Osteoblast (primary cell): ENCODE measurements around the gene COL3A1. TPM values are rescaled to one million over a fixed set of nuclear protein-coding genes. Genes with fewer than 3 reads are reported as not detected.

Experiments used
- DNase-seq: peaks from one replicate; pipeline ENCODE4 v3.0.0; 2011; ENCODE audit warnings: low spot score, mixed read lengths; ENCODE audit not compliant: insufficient read length; ENCODE audit errors: missing footprints
- H2AFZ ChIP-seq: 2 replicates; pipeline ENCODE4 v1.6.0; 2011; ENCODE audit warnings: mild to moderate bottlenecking, low read length
- H3K27ac ChIP-seq: 2 replicates; pipeline ENCODE4 v1.5.1; 2011; ENCODE audit warnings: mild to moderate bottlenecking, low read depth, low read length, moderate library complexity
- H3K27me3 ChIP-seq: 2 replicates; pipeline ENCODE4 v1.6.0; 2012; ENCODE audit warnings: mild to moderate bottlenecking, control low read depth, inconsistent platforms, low read length, moderate library complexity; ENCODE audit not compliant: insufficient read depth
- H3K36me3 ChIP-seq: 2 replicates; pipeline ENCODE4 v1.5.1; 2011; ENCODE audit warnings: mild to moderate bottlenecking, low read length, control low read depth, moderate library complexity; ENCODE audit not compliant: insufficient read depth
- H3K4me1 ChIP-seq: 2 replicates; pipeline ENCODE4 v1.5.1; 2011; ENCODE audit warnings: mild to moderate bottlenecking, low read length, control low read depth, moderate library complexity; ENCODE audit not compliant: insufficient read depth
- H3K4me2 ChIP-seq: 2 replicates; pipeline ENCODE4 v1.6.0; 2011; ENCODE audit warnings: mild to moderate bottlenecking, low read length; ENCODE audit not compliant: insufficient read depth
- H3K4me3 ChIP-seq: fragments of 200-600 bp; sonication (generic); 3 replicates; pipeline ENCODE4 v1.5.1; 2012; ENCODE audit warnings: mild to moderate bottlenecking, low read length, inconsistent platforms; ENCODE audit not compliant: insufficient read depth
- H3K79me2 ChIP-seq: 2 replicates; pipeline ENCODE4 v1.6.0; 2012; ENCODE audit warnings: mild to moderate bottlenecking, low read length, control low read depth, inconsistent platforms; ENCODE audit not compliant: insufficient read depth
- H3K9me3 ChIP-seq: 2 replicates; pipeline ENCODE4 v1.5.1; 2011; ENCODE audit warnings: low read depth, low read length, control low read depth
- H4K20me1 ChIP-seq: 2 replicates; pipeline ENCODE4 v1.6.0; 2012; ENCODE audit warnings: mild to moderate bottlenecking, low read length, control low read depth; ENCODE audit not compliant: insufficient read depth
- total RNA-seq: library from RNA; depleted of rRNA; stranded (reverse); fragments of >200 nt; gene quantifications from 2 replicates; pipeline ENCODE4 v1.2.3, GENCODE V29; 2012
- TF ChIP-seq, protein P1 (sequence below): IDR thresholded peaks from 2 replicates; pipeline ENCODE4 v1.5.1; 2011; ENCODE audit warnings: mild to moderate bottlenecking, low read depth, low read length, moderate library complexity; ENCODE audit errors: extremely low read depth

The COL3A1 gene
- total RNA-seq, 1 donor, result 5,672 TPM

DNA sequence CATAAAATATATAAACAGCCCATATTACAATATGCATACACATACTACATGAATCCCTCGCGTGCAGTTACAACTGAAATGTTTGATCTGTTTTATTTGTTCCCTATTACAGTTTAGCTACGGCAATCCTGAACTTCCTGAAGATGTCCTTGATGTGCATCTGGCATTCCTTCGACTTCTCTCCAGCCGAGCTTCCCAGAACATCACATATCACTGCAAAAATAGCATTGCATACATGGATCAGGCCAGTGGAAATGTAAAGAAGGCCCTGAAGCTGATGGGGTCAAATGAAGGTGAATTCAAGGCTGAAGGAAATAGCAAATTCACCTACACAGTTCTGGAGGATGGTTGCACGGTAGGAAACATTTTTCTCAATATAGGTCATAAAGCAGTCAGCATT, 36.4 kb downstream of the COL3A1 start:
- peaks cover 2% of the 10 kb centered on the region for H3K4me1 ChIP-seq
- no peak overlapping the region for H3K4me3 ChIP-seq
- no peak overlapping the region for H3K4me2 ChIP-seq
- no peaks in the 10 kb centered on the region for H4K20me1 ChIP-seq
- no peaks in the 10 kb centered on the region for H3K27me3 ChIP-seq
- TF ChIP-seq, protein P1, sequence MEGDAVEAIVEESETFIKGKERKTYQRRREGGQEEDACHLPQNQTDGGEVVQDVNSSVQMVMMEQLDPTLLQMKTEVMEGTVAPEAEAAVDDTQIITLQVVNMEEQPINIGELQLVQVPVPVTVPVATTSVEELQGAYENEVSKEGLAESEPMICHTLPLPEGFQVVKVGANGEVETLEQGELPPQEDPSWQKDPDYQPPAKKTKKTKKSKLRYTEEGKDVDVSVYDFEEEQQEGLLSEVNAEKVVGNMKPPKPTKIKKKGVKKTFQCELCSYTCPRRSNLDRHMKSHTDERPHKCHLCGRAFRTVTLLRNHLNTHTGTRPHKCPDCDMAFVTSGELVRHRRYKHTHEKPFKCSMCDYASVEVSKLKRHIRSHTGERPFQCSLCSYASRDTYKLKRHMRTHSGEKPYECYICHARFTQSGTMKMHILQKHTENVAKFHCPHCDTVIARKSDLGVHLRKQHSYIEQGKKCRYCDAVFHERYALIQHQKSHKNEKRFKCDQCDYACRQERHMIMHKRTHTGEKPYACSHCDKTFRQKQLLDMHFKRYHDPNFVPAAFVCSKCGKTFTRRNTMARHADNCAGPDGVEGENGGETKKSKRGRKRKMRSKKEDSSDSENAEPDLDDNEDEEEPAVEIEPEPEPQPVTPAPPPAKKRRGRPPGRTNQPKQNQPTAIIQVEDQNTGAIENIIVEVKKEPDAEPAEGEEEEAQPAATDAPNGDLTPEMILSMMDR, result no peak
- no peaks in the 10 kb centered on the region for H3K9me3 ChIP-seq
- H3K27ac ChIP-seq, result no peak overlapping the region
- no peak overlapping the region for H2AFZ ChIP-seq
- no peak for DNase-seq
- H3K79me2 ChIP-seq, result no peaks in the 10 kb centered on the region
- H3K36me3 ChIP-seq, result peaks cover 67% of the 10 kb centered on the region

DNA sequence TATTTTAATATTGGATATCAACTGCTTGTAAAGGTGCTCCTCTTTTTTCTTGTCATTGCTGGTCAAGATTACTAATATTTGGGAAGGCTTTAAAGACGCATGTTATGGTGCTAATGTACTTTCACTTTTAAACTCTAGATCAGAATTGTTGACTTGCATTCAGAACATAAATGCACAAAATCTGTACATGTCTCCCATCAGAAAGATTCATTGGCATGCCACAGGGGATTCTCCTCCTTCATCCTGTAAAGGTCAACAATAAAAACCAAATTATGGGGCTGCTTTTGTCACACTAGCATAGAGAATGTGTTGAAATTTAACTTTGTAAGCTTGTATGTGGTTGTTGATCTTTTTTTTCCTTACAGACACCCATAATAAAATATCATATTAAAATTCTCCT, 38.2 kb downstream of the COL3A1 start:
- no peak overlapping the region for H3K27ac ChIP-seq
- peaks cover 50% of the 10 kb centered on the region for H3K36me3 ChIP-seq
- H2AFZ ChIP-seq, result no peak overlapping the region
- no peaks in the 10 kb centered on the region for H3K9me3 ChIP-seq
- no peaks in the 10 kb centered on the region for H3K27me3 ChIP-seq
- no peak for DNase-seq
- no peak overlapping the region for H3K4me3 ChIP-seq
- no peaks in the 10 kb centered on the region for H4K20me1 ChIP-seq
- H3K79me2 ChIP-seq, result no peaks in the 10 kb centered on the region
- TF ChIP-seq, protein P1, result no peak
- peaks cover 8% of the 10 kb centered on the region for H3K4me1 ChIP-seq
- H3K4me2 ChIP-seq, result no peak overlapping the region

DNA sequence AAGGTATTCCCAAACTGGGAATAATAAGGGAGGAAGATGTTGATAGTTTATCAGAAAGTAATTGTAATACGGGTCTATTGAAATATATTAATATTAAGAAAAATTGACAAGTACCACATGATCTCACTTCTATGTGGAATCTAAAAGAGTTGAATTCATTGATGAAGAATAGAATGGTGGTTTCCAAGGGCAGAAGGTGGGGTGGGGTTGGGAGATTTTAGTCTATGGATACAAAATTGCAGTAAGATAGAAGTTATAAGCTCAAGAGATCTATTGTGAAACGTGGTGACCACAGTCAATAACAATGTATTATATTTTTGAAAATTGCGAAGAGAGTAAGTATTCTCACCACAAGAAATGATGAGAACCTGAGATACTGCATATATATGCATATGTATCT, 38.9 kb downstream of the COL3A1 start:
- DNase-seq, result no peak
- H3K27ac ChIP-seq, result no peak overlapping the region
- no peak overlapping the region for H2AFZ ChIP-seq
- no peaks in the 10 kb centered on the region for H3K79me2 ChIP-seq
- no peaks in the 10 kb centered on the region for H3K27me3 ChIP-seq
- no peak overlapping the region for H3K4me3 ChIP-seq
- peaks cover 43% of the 10 kb centered on the region for H3K36me3 ChIP-seq
- no peaks in the 10 kb centered on the region for H3K9me3 ChIP-seq
- TF ChIP-seq, protein P1, result no peak
- H3K4me2 ChIP-seq, result no peak overlapping the region
- H4K20me1 ChIP-seq, result no peaks in the 10 kb centered on the region
- peaks cover 13% of the 10 kb centered on the region for H3K4me1 ChIP-seq

DNA sequence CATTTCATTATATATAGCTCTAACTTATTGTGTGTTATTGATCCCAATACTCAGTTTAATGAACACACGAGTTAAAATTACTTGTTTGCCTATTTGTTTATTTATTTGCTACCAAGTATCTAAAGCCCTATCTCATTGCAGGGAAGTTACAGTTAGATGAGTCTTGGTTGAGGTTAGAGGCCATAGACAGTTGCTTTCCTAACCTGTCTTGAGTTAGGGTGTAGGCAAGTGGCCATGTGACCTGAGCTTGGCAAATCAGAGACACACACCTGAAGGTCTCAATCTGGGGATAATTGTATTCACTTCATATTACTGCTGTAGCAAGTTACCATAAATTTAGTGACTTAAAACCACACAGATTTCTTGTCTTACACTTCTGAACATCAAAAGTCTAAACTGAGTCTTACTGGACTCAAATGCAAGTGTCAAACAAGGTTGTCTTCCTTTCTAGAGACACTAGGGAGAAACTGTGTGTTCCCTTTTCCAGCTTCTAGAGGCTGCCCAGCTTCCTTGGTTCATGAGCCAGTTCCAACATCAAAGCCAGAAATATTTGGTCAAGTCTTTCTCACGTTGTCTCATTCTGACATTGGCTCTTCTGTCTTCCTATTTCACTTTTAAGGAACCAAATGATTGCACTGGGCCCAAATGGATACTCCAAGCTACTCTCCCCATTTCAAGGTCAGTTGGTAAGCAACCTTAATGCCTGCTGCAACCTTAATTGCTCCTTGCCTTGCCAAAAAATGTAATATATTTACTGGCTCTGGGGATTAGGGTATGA, 39.7 kb downstream of the COL3A1 start:
- peaks cover 35% of the 10 kb centered on the region for H3K36me3 ChIP-seq
- no peaks in the 10 kb centered on the region for H3K79me2 ChIP-seq
- no peak overlapping the region for H2AFZ ChIP-seq
- H3K27ac ChIP-seq, result peak overlapping the region; percentile 33
- peaks cover 21% of the 10 kb centered on the region for H3K4me1 ChIP-seq
- H3K9me3 ChIP-seq, result no peaks in the 10 kb centered on the region
- TF ChIP-seq, protein P1, result no peak
- H3K4me2 ChIP-seq, result no peak overlapping the region
- DNase-seq, result no peak
- H4K20me1 ChIP-seq, result no peaks in the 10 kb centered on the region
- H3K27me3 ChIP-seq, result no peaks in the 10 kb centered on the region
- no peak overlapping the region for H3K4me3 ChIP-seq
